HG02763 (cell line): Measurements from ENCODE around the gene CAMSAP2.
A peak's percentile ranks its signal among the peaks of the same experiment; 100 is the strongest.

Source experiments
- ATAC-seq: cut with Tn5 transposase; IDR thresholded peaks from one replicate; pipeline ENCODE4 v1.9.1; 2021; ENCODE audit warnings: mild to moderate bottlenecking, moderate library complexity; ENCODE audit not compliant: unreplicated experiment

The CAMSAP2 gene, protein sequence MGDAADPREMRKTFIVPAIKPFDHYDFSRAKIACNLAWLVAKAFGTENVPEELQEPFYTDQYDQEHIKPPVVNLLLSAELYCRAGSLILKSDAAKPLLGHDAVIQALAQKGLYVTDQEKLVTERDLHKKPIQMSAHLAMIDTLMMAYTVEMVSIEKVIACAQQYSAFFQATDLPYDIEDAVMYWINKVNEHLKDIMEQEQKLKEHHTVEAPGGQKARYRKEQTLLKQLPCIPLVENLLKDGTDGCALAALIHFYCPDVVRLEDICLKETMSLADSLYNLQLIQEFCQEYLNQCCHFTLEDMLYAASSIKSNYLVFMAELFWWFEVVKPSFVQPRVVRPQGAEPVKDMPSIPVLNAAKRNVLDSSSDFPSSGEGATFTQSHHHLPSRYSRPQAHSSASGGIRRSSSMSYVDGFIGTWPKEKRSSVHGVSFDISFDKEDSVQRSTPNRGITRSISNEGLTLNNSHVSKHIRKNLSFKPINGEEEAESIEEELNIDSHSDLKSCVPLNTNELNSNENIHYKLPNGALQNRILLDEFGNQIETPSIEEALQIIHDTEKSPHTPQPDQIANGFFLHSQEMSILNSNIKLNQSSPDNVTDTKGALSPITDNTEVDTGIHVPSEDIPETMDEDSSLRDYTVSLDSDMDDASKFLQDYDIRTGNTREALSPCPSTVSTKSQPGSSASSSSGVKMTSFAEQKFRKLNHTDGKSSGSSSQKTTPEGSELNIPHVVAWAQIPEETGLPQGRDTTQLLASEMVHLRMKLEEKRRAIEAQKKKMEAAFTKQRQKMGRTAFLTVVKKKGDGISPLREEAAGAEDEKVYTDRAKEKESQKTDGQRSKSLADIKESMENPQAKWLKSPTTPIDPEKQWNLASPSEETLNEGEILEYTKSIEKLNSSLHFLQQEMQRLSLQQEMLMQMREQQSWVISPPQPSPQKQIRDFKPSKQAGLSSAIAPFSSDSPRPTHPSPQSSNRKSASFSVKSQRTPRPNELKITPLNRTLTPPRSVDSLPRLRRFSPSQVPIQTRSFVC (N-terminal part only)

DNA sequence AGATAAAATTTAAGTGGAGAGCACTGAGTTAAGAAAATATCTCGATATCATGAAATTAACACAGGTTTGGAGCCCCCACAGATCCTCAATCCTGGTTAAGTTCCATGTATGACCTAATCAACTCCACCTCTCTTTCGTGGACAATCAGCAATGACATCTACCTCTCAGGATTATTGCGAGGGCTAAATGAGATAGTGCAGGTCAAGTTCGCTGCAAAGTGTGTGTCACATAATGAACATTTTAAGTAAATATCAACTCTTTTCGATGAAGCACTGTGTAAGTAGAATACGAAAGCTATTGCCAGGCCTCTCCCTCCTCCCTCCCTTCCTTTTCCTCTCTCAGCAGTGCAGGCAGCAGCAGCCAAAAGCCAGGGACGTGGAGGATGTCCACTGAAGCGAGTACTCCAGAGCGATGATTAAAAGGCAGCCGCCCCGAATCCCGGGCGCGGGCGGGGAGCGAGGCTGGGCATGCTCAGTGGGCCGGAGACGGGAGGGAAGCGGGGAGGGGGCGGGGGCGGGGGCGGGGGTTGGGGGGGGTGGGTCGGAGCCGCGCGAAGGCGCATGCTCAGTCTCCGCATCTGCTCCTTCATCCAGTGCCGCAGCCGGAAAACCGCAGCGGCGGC is at the start of gene CAMSAP2:
TSS of gene CAMSAP2 (plus strand) at position 567 of the 622 bp plus-strand sequence. CDS start 935 bp downstream, outside the sequence.
- ATAC-seq: peak; percentile 49

DNA sequence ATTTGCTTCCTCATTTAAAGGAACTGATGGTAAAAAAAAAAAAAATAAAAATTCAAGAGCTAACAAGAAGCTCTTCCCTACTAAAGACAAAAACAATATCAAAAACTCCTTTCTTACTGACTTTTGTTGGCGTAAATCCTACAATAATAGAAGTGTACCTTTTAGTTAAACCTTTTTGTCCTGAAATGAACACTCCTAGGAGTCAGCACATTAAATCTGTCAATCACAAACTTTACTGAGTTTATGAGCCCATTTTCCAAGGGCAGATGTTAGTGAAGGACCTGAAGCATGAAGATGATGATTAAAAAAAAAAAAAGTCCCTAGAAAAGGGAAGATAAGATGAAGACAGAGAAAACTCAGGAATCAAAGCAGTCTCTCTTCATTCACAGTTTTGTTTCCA is 46.4 kb upstream of the CAMSAP2 start:
- no peak for ATAC-seq

DNA sequence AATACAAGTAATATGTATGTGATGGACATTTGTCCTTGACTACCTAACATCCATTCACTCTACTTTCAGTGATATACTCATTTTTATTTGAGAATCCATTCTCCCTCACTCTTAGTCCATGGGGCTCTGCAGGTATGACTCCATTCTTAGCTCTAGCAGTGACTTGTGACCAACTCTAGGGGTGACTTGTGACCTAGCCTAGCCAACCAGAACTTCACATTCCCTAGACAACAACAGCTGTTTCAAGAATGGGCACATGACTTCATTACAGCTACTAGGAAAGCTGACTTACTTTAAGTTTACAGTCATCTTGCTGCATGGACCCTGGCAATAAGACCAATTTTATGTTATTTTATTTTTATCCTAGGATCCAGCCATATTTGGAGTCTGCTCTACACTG is 45.4 kb upstream of the CAMSAP2 start:
- no peak for ATAC-seq

- ATAC-seq: no peak
Measured at GRCh38 chr1:200694738-200695137, 44.0 kb upstream of the CAMSAP2 start.

- ATAC-seq: no peak
Measured at GRCh38 chr1:200699871-200700270, 38.8 kb upstream of the CAMSAP2 start.

GRCh38 chr1:200704986-200705500 is 33.6 kb upstream of the CAMSAP2 start:
- ATAC-seq: no peak

GRCh38 chr1:200706111-200706814 is 32.4 kb upstream of the CAMSAP2 start:
- no peak for ATAC-seq

- no peak for ATAC-seq
Measured at GRCh38 chr1:200707116-200707515, 31.6 kb upstream of the CAMSAP2 start.

- no peak for ATAC-seq
Measured at GRCh38 chr1:200708161-200708560, 30.5 kb upstream of the CAMSAP2 start.

DNA sequence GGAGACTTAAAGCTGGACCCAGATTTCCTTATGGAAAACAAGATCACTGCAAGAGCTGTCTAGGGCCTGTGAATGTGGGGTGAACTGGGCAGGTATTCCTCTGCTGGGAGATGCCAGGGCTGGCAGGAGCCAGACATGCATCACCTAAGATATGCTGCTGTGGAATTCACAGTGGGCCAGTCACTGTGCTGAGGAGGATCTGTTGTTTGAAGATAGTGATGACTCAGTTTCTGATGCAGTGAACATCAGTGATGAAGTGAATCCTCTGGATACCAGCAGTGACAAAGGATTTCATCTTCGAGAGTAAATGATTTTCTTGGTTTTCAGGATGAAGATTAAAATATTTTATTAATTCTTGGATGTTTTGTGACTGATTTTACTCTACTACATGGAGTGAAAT is 29.9 kb upstream of the CAMSAP2 start:
- ATAC-seq: no peak

DNA sequence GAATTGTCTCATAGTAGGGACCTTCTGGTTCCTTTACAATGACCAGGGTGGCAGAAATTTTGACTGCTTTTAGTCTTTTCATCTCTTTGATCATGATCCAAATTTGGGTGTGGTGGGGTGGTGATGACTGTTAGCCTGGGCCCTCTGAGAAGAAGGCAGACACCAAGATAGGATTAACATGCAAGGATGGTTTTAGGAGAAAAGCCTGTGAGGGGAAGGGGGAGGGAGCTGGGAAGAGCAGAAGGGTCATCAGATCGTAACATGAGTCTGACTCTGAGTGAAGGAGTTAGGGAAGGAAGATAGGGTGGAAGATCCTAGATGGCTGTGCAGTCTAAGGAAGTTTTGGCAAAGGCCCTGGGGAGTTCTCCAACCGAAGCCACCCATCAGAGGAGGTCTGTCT is 28.5 kb upstream of the CAMSAP2 start:
- no peak for ATAC-seq

GRCh38 chr1:200714504-200715187 is 24.0 kb upstream of the CAMSAP2 start:
- no peak for ATAC-seq

- ATAC-seq: no peak
Measured at GRCh38 chr1:200720199-200720598, 18.5 kb upstream of the CAMSAP2 start.

DNA sequence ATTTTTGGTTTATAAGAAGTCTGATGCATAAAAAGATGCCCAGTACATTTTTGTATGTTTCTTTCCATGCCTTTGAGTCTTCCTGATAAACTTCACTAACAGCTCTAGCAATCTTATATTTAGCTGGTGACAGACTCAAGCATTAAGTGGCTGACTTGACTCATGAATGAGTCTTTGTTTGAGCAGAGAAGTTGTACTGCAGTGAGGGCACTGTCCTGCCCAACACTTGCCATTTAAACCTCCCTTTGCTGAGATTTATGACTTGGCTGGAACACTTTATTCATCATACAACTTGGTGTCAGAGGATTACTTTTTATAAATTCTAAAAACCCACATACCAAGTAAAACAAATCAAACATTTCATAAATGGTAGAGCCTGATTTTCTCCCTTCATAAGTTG is 14.6 kb upstream of the CAMSAP2 start:
- no peak for ATAC-seq

DNA sequence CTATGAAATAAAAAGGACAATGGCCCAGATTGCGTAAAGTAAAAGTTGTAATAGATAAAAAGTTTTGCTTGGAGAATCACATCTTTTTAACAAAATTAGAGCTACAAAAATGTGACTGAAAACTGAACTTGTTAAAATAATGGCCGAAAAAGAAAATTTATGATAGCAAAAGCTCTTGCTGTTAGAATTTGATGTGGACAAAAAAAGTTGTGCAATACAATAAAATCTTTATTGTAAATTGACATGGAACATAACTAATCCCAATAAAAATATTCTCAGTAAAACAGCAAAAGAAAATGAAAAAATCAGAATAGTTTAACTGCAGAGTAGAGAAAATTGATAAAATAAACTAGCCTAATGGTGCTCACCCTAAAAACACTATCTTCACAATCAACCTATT is 11.4 kb upstream of the CAMSAP2 start:
- no peak for ATAC-seq

GRCh38 chr1:200729863-200730262 is 8.8 kb upstream of the CAMSAP2 start:
- ATAC-seq: no peak

DNA sequence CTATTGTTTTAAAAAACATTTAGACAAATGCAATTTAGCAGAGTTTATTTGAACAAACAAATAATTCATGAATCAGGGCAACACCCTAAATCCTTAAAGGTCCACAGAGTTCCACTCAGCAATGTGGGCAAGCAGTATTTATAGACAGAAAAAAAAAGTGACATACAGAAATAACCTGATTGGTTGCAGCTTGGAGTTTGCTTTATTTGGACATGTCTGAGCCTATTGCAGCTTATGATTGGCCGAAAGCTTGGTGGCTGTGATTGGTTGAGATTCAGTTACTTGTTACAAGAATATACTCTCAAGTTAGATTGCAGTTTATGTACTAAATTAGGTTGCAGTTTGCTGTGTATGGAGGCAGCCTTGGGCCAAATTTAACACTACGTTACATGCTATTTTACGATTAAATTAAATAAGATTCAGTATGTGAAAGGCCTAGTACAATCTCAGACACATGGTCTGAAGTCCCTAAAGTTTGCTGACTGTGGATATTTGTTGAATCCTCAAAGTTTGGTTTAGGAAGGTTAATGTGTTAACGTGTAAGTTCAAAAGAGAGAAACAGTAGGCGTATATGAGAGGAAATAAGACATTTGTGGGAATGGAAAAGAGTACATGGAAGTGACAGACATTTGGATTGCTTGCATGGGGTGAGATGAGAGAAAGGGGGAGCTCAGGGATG is 6.9 kb upstream of the CAMSAP2 start:
- ATAC-seq: no peak

GRCh38 chr1:200732438-200732837 is 6.3 kb upstream of the CAMSAP2 start:
- ATAC-seq: no peak

- no peak for ATAC-seq
Measured at GRCh38 chr1:200733907-200734306, 4.8 kb upstream of the CAMSAP2 start.
